Effector memory CD4-positive, alpha-beta T cell (primary cell): ENCODE measurements around the gene DGKA.
A peak's percentile ranks its signal among the peaks of the same experiment; 100 is the strongest.

Experiments used
- DNase-seq, 3 donors: peaks; one replicate each; pipeline ENCODE4 v3.0.0-alpha.2; 2020
- H3K27ac ChIP-seq: 2 replicates; pipeline ENCODE4 v1.7.0; 2013; ENCODE audit warnings: mild to moderate bottlenecking, low read length, moderate library complexity; ENCODE audit not compliant: insufficient read depth, poor library complexity, severe bottlenecking
- H3K27me3 ChIP-seq: replicated peaks from 2 replicates; pipeline ENCODE4 v1.7.0; 2013; ENCODE audit warnings: mild to moderate bottlenecking, low read length; ENCODE audit not compliant: insufficient read depth, control insufficient read depth, poor library complexity, severe bottlenecking
- H3K36me3 ChIP-seq: 2 replicates; pipeline ENCODE4 v1.7.0; 2013; ENCODE audit warnings: mild to moderate bottlenecking, low read length, moderate library complexity; ENCODE audit not compliant: control insufficient read depth, insufficient read depth
- H3K4me1 ChIP-seq: 2 replicates; pipeline ENCODE4 v1.7.0; 2013; ENCODE audit warnings: low read length, mild to moderate bottlenecking; ENCODE audit not compliant: control insufficient read depth, insufficient read depth, poor library complexity, severe bottlenecking
- H3K4me3 ChIP-seq: 2 replicates; pipeline ENCODE4 v1.7.0; 2013; ENCODE audit warnings: low read length, low read depth, mild to moderate bottlenecking; ENCODE audit not compliant: insufficient read depth, poor library complexity, severe bottlenecking
- H3K9me3 ChIP-seq: 2 replicates; pipeline ENCODE4 v1.7.0; 2013; ENCODE audit warnings: mild to moderate bottlenecking, low read length, moderate library complexity; ENCODE audit not compliant: control insufficient read depth
- total RNA-seq, 3 donors: gene quantifications; one replicate each; lab custom pipeline; 2026; lab: John Stamatoyannopoulos, UW

DGKA gene
- 310 to 534 (median 361) reads per million in 3 donors for total RNA-seq

GRCh38 chr12:55930771-55931316 lies at the start of gene DGKA:
Gene DGKA (plus strand): TSS chr12:55931162. CDS start chr12:55936504, 5,342 bp downstream.
- peak in 1 of 3 donors; percentile 48 for DNase-seq
- H3K4me1 ChIP-seq, result peaks cover 43% of the 10 kb centered on the region

GRCh38 chr12:55885113-55885512 lies 45.8 kb upstream of the DGKA start:
- H3K4me3 ChIP-seq, result no peak overlapping the region
- H3K27me3 ChIP-seq, result no peaks in the 10 kb centered on the region
- no peaks in the 10 kb centered on the region for H3K9me3 ChIP-seq
- no peaks in the 10 kb centered on the region for H3K36me3 ChIP-seq
- no peak for DNase-seq
- no peaks in the 10 kb centered on the region for H3K4me1 ChIP-seq
- no peak overlapping the region for H3K27ac ChIP-seq

More at GRCh38 chr12:55930771-55931316, at the start of gene DGKA:
- Histone ChIP-seq H3K27me3 (no peaks in the 10 kb centered on the region), H3K9me3 (no peaks in the 10 kb centered on the region), H3K36me3 (no peaks in the 10 kb centered on the region), H3K27ac (peak within 1 kb of the TSS; percentile 90), H3K4me3 (peak within 1 kb of the TSS; percentile 82)

GRCh38 chr12:55891310-55891709 lies 39.7 kb upstream of the DGKA start:
- Histone ChIP-seq H3K4me1 (no peaks in the 10 kb centered on the region), H3K36me3 (no peaks in the 10 kb centered on the region), H3K27me3 (no peaks in the 10 kb centered on the region), H3K9me3 (no peaks in the 10 kb centered on the region), H3K27ac (no peak overlapping the region), H3K4me3 (no peak overlapping the region)
- no peak for DNase-seq

GRCh38 chr12:55893723-55894122 lies 37.2 kb upstream of the DGKA start:
- Histone ChIP-seq H3K36me3 (no peaks in the 10 kb centered on the region), H3K9me3 (no peaks in the 10 kb centered on the region), H3K27me3 (no peaks in the 10 kb centered on the region), H3K27ac (no peak overlapping the region), H3K4me3 (no peak overlapping the region), H3K4me1 (no peaks in the 10 kb centered on the region)
- no peak for DNase-seq

GRCh38 chr12:55899082-55899481 lies 31.9 kb upstream of the DGKA start:
- Histone ChIP-seq H3K27me3 (no peaks in the 10 kb centered on the region), H3K27ac (no peak overlapping the region), H3K4me1 (no peaks in the 10 kb centered on the region), H3K4me3 (no peak overlapping the region), H3K9me3 (no peaks in the 10 kb centered on the region), H3K36me3 (peaks cover 14% of the 10 kb centered on the region)
- DNase-seq, result no peak

- Histone ChIP-seq H3K4me3 (no peak overlapping the region), H3K27ac (no peak overlapping the region), H3K9me3 (no peaks in the 10 kb centered on the region), H3K27me3 (no peaks in the 10 kb centered on the region), H3K36me3 (peaks cover 14% of the 10 kb centered on the region), H3K4me1 (no peaks in the 10 kb centered on the region)
- no peak for DNase-seq
These were observed 29.0 kb upstream of the DGKA start for GRCh38 chr12:55901881-55902490.

GRCh38 chr12:55906056-55906455 lies 24.9 kb upstream of the DGKA start:
- H3K4me1 ChIP-seq, result no peaks in the 10 kb centered on the region
- H3K27me3 ChIP-seq, result no peaks in the 10 kb centered on the region
- no peak overlapping the region for H3K27ac ChIP-seq
- H3K4me3 ChIP-seq, result no peak overlapping the region
- H3K9me3 ChIP-seq, result no peaks in the 10 kb centered on the region
- H3K36me3 ChIP-seq, result peaks cover 14% of the 10 kb centered on the region
- DNase-seq, result no peak

GRCh38 chr12:55908726-55909512 lies 22.0 kb upstream of the DGKA start:
- Histone ChIP-seq H3K4me3 (no peak overlapping the region), H3K27ac (no peak overlapping the region), H3K36me3 (peaks cover 2% of the 10 kb centered on the region), H3K4me1 (no peaks in the 10 kb centered on the region), H3K27me3 (no peaks in the 10 kb centered on the region), H3K9me3 (no peaks in the 10 kb centered on the region)
- DNase-seq, result no peak

- H3K9me3 ChIP-seq, result no peaks in the 10 kb centered on the region
- H3K4me3 ChIP-seq, result no peak overlapping the region
- no peak for DNase-seq
- no peaks in the 10 kb centered on the region for H3K27me3 ChIP-seq
- peaks cover 3% of the 10 kb centered on the region for H3K4me1 ChIP-seq
- H3K27ac ChIP-seq, result no peak overlapping the region
- H3K36me3 ChIP-seq, result peaks cover 2% of the 10 kb centered on the region
These were observed 21.5 kb upstream of the DGKA start for GRCh38 chr12:55909513-55909884.

GRCh38 chr12:55912908-55913307 lies 18.1 kb upstream of the DGKA start:
- no peak for DNase-seq
- Histone ChIP-seq H3K36me3 (peaks cover 2% of the 10 kb centered on the region), H3K27ac (no peak overlapping the region), H3K9me3 (no peaks in the 10 kb centered on the region), H3K4me1 (peaks cover 8% of the 10 kb centered on the region), H3K27me3 (no peaks in the 10 kb centered on the region), H3K4me3 (no peak overlapping the region)
